Stomach (tissue), 4 donors: Measurements from ENCODE around the gene CDX4.
"Not testable (repeated sequence)": the region's sequence is repeated elsewhere in the genome, so short reads cannot be mapped to it uniquely, and the experiment has no call there.

Experiments
- CTCF ChIP-seq, 7 experiments: fragments of 450-650 bp in 4 of 7; fragments of 200-600 bp in 3 of 7; sonication (generic) in 3 of 7; IDR thresholded peaks; one replicate each; pipeline ENCODE4 v1.5.1; 2016 to 2019; ENCODE audit warnings: antibody characterized with exemption in 7 of 7, control low read depth in 2 of 7, mild to moderate bottlenecking in 1 of 7
- POLR2A ChIP-seq, 4 donors: fragments of 450-650 bp; IDR thresholded peaks; one replicate each; pipeline ENCODE4 v1.6.1; 2016; ENCODE audit warnings: antibody characterized with exemption in 4 of 4, control low read depth in 2 of 4, mild to moderate bottlenecking in 1 of 4, moderate library complexity in 1 of 4

- not testable (repeated sequence) for TF ChIP-seq CTCF, POLR2A (IDR thresholded peaks at IDR 0.05)
These were observed 45.3 kb downstream of the CDX4 start for GRCh38 chrX:73492178-73492577.
